Measurements from ENCODE around the gene HMX1.

The HMX1 gene

GRCh38 chr4:8910100-8910821 is 38.6 kb upstream of the HMX1 start:
- DNase-seq (ENCODE audit: low read depth) = no peak

GRCh38 chr4:8909548-8909947 is 37.9 kb upstream of the HMX1 start:
- DNase-seq (ENCODE audit: low read depth) = no peak

- DNase-seq (ENCODE audit: low read depth) = no peak
Measured at GRCh38 chr4:8908206-8908893, 36.7 kb upstream of the HMX1 start.

- no peak for DNase-seq (ENCODE audit: low read depth)
Measured at GRCh38 chr4:8907596-8908205, 36.1 kb upstream of the HMX1 start.

GRCh38 chr4:8906991-8907595 is 35.5 kb upstream of the HMX1 start:
- DNase-seq (ENCODE audit: low read depth) = no peak

- DNase-seq (ENCODE audit: low read depth) = no peak
Measured at GRCh38 chr4:8906668-8906970, 35.0 kb upstream of the HMX1 start.

- no peak for DNase-seq (ENCODE audit: low read depth)
Measured at GRCh38 chr4:8905773-8906667, 34.4 kb upstream of the HMX1 start.

- no peak for DNase-seq (ENCODE audit: low read depth)
Measured at GRCh38 chr4:8905226-8905772, 33.7 kb upstream of the HMX1 start.

- DNase-seq (ENCODE audit: low read depth) = no peak
Measured at GRCh38 chr4:8904666-8905065, 33.0 kb upstream of the HMX1 start.

GRCh38 chr4:8904041-8904501 is 32.4 kb upstream of the HMX1 start:
- DNase-seq (ENCODE audit: low read depth) = no peak

- DNase-seq (ENCODE audit: low read depth) = no peak
Measured at GRCh38 chr4:8901335-8901734, 29.7 kb upstream of the HMX1 start.

GRCh38 chr4:8900588-8900987 is 28.9 kb upstream of the HMX1 start:
- DNase-seq (ENCODE audit: low read depth) = no peak

- DNase-seq (ENCODE audit: low read depth) = no peak
Measured at GRCh38 chr4:8898419-8898818, 26.8 kb upstream of the HMX1 start.

GRCh38 chr4:8897251-8898167 is 25.9 kb upstream of the HMX1 start:
- DNase-seq (ENCODE audit: low read depth) = no peak

- DNase-seq (ENCODE audit: low read depth) = no peak
Measured at GRCh38 chr4:8896506-8896905, 24.9 kb upstream of the HMX1 start.

- no peak for DNase-seq (ENCODE audit: low read depth)
Measured at GRCh38 chr4:8896071-8896470, 24.4 kb upstream of the HMX1 start.

- no peak for DNase-seq (ENCODE audit: low read depth)
Measured at GRCh38 chr4:8895295-8895694, 23.7 kb upstream of the HMX1 start.

GRCh38 chr4:8894424-8894816 is 22.8 kb upstream of the HMX1 start:
- DNase-seq (ENCODE audit: low read depth) = no peak

GRCh38 chr4:8893624-8894423 is 22.2 kb upstream of the HMX1 start:
- DNase-seq (ENCODE audit: low read depth) = no peak

- DNase-seq (ENCODE audit: low read depth) = no peak
Measured at GRCh38 chr4:8893227-8893623, 21.6 kb upstream of the HMX1 start.
